ENCODE results near the gene AK8.

AK8 gene

GRCh38 chr9:132888151-132888550 lies 10.1 kb upstream of the AK8 start:
- no peak for DNase-seq

- no peak for DNase-seq
These were observed 9.4 kb upstream of the AK8 start for GRCh38 chr9:132887181-132888120.

- DNase-seq: no peak
These were observed 8.2 kb upstream of the AK8 start for GRCh38 chr9:132886334-132886725.

DNA sequence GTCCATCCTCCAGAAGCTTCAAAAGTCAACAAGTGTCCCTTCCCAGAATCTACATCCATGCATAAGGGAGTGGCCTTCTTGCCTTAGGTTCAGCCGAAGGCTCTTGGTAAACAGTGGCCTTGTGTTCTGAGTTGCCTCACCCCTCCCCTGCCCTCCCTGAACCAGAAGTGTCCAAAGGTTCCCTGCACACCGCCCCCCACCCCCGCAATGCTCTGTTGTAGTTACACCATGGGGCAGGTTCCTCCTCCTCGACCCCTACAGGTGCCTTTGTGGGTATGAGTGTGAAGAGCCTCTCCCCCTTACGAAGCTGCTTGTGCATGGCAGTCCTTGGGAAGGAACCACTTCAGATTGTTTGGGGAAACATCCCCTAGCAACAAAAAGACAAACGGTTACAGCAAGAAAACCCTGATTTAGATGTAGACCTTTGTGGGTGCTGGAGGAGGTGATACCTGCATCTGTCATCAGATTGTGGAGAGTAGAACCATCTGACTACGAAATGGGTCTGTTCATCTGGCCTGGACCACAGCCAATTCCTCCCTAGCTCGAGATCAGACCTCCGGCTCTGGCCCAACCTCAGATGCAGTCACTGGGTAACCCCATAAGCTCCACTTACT lies 7.7 kb upstream of the AK8 start:
- DNase-seq: no peak

- DNase-seq: no peak
These were observed 5.5 kb upstream of the AK8 start for GRCh38 chr9:132883349-132884294.

GRCh38 chr9:132882616-132883015 lies 4.5 kb upstream of the AK8 start:
- no peak for DNase-seq

DNA sequence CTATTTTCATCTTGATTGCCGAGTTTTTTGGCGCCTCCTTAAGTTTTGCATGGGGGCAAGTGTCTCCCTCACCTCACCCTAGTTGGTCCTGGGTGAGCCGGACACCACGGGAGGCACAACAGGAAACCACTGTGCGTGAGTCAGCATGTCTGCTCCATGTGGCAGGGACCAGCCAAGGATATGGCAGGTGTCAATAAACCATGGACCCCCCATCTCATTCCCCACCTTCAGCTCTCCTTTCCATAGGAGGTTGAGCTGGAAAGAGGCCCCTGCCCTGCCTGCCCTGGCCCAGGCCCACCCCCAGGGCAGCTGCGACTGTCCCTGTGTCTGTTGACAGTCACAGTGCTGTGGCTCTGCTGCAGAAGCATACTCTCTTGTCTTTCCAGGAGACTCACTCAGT lies 3.7 kb upstream of the AK8 start:
- no peak for DNase-seq

DNA sequence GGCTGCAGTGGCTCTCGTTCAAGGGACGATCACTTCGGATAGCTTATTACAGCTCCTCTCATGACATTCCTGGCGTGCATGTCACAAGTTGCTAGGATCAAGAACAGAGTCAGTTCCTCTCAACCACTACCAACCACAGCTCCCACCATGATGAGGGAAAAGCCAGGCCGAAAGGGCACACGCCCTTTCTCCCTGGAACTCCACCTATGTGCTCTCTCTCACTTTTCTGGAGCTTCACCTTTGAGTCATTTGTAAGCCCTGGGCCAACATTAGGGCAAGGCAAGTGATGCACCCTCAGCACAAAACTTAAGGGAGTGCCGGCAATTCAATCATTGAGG lies 2.2 kb upstream of the AK8 start:
- no peak for DNase-seq

- DNase-seq: no peak
These were observed 1.6 kb upstream of the AK8 start for GRCh38 chr9:132879457-132880323.

GRCh38 chr9:132878695-132879456 lies 792 bp upstream of the AK8 start, which contains the start of gene SPACA9:
SPACA9 (plus strand) TSS chr9:132878898; CDS start chr9:132883948, 5,050 bp downstream.
- DNase-seq: peak; percentile 50

- DNase-seq: no peak
These were observed 643 bp downstream of the AK8 start for GRCh38 chr9:132877458-132877823.

- DNase-seq: no peak
These were observed 1.2 kb downstream of the AK8 start for GRCh38 chr9:132876849-132877248.

DNA sequence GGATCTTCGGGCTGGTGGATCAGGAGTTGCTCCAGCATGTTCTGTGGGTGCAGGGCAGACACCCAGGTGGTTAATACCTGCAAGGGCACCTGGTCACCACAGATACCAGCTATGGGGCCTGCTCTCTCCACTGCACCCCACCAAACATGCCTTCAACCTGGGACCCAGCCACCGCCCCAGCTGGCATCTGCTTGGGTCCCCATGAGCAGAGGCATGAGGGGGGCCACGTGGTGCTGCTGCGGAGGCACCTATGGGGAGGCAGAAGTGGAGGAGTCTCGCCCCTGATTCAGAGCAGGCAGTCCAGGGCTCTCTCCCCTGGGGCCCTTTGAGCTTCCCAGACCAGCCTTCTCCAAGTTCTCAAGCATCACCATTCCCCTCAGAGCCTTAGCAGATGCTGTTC lies 2.9 kb downstream of the AK8 start:
- no peak for DNase-seq

GRCh38 chr9:132873403-132873802 lies 4.7 kb downstream of the AK8 start:
- no peak for DNase-seq

GRCh38 chr9:132869266-132869665 lies 8.8 kb downstream of the AK8 start:
- DNase-seq: no peak

- no peak for DNase-seq
These were observed 11.2 kb downstream of the AK8 start for GRCh38 chr9:132866898-132867297.

GRCh38 chr9:132864691-132865090 lies 13.4 kb downstream of the AK8 start:
- no peak for DNase-seq

GRCh38 chr9:132864277-132864676 lies 13.8 kb downstream of the AK8 start:
- DNase-seq: no peak

DNA sequence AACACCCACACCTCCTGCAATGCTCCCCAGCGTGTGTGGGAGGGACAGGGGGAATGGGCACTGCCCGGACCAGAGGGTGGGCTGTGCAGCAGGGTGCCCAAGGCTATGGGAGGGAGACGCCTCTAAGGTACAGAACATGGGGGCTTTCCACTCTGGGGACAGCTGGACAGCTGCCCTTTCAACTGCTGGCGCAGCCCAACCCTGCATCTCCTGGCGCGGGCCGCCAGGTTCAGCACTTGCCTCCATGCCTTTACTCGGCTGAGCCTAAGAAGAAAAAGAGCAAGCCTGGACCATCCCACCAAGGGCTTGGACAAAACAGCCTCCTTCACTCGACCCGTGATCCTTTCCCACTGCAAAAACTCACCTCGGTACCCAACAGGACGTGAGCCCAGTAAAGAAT lies 15.0 kb downstream of the AK8 start:
- no peak for DNase-seq

- DNase-seq: no peak
These were observed 15.6 kb downstream of the AK8 start for GRCh38 chr9:132862533-132862932.

- DNase-seq: no peak
These were observed 16.4 kb downstream of the AK8 start for GRCh38 chr9:132861666-132862065.
